KMS-11 (cell line): ENCODE data around the gene CPA2.

ENCODE experiments used
- H2AFZ ChIP-seq: fragments of 200-600 bp; sonication (generic); 2 replicates; pipeline ENCODE4 v1.6.1; 2016; ENCODE audit warnings: antibody characterized with exemption, mixed run types, low read depth
- H3K27ac ChIP-seq: fragments of 200-600 bp; sonication (generic); 2 replicates; pipeline ENCODE4 v1.6.1; 2016; ENCODE audit warnings: mild to moderate bottlenecking, mixed run types
- H3K27me3 ChIP-seq: fragments of 200-600 bp; sonication (generic); 2 replicates; pipeline ENCODE4 v1.6.1; 2017; ENCODE audit warnings: mild to moderate bottlenecking, low read depth, mixed run types, moderate library complexity; ENCODE audit not compliant: insufficient read depth
- H3K36me3 ChIP-seq: fragments of 200-600 bp; sonication (generic); 2 replicates; pipeline ENCODE4 v1.6.1; 2017; ENCODE audit warnings: mild to moderate bottlenecking, mixed run types; ENCODE audit not compliant: insufficient read depth
- H3K4me1 ChIP-seq: fragments of 200-600 bp; sonication (generic); 2 replicates; pipeline ENCODE4 v1.6.1; 2016; ENCODE audit warnings: mild to moderate bottlenecking, low read depth, mixed run types; ENCODE audit not compliant: poor library complexity, severe bottlenecking
- H3K4me2 ChIP-seq: fragments of 200-600 bp; sonication (generic); 2 replicates; pipeline ENCODE4 v1.7.0; 2016; ENCODE audit warnings: mild to moderate bottlenecking, mixed run types
- H3K4me3 ChIP-seq: fragments of 200-600 bp; sonication (generic); IDR thresholded peaks from 2 replicates; pipeline ENCODE4 v1.6.1; 2017; ENCODE audit warnings: low read depth, low read length, mixed read lengths; ENCODE audit not compliant: insufficient read depth
- H3K79me2 ChIP-seq: fragments of 200-600 bp; sonication (generic); 2 replicates; pipeline ENCODE4 v1.6.1; 2016; ENCODE audit warnings: low read depth, mixed run types; ENCODE audit not compliant: insufficient read depth
- H3K9ac ChIP-seq: fragments of 200-600 bp; sonication (generic); 2 replicates; pipeline ENCODE4 v1.6.1; 2016; ENCODE audit warnings: mild to moderate bottlenecking, mixed run types
- H4K20me1 ChIP-seq: fragments of 200-600 bp; sonication (generic); 2 replicates; pipeline ENCODE4 v1.6.1; 2016; ENCODE audit warnings: mild to moderate bottlenecking, mixed run types; ENCODE audit not compliant: insufficient read depth
- TF ChIP-seq, protein P1 (sequence below): fragments of 200-600 bp; sonication (generic); conservative IDR thresholded peaks from 2 replicates; pipeline ENCODE4 v1.6.1; 2017; ENCODE audit warnings: low read depth, mild to moderate bottlenecking, antibody characterized with exemption, low read length, moderate library complexity, mixed read lengths

Gene CPA2

GRCh38 chr7:130274296-130274695, 7.6 kb downstream of the CPA2 start:
- no peak overlapping the region for H3K27ac ChIP-seq
- no peaks in the 10 kb centered on the region for H3K4me1 ChIP-seq
- no peaks in the 10 kb centered on the region for H3K79me2 ChIP-seq
- TF ChIP-seq, protein P1, sequence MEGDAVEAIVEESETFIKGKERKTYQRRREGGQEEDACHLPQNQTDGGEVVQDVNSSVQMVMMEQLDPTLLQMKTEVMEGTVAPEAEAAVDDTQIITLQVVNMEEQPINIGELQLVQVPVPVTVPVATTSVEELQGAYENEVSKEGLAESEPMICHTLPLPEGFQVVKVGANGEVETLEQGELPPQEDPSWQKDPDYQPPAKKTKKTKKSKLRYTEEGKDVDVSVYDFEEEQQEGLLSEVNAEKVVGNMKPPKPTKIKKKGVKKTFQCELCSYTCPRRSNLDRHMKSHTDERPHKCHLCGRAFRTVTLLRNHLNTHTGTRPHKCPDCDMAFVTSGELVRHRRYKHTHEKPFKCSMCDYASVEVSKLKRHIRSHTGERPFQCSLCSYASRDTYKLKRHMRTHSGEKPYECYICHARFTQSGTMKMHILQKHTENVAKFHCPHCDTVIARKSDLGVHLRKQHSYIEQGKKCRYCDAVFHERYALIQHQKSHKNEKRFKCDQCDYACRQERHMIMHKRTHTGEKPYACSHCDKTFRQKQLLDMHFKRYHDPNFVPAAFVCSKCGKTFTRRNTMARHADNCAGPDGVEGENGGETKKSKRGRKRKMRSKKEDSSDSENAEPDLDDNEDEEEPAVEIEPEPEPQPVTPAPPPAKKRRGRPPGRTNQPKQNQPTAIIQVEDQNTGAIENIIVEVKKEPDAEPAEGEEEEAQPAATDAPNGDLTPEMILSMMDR = no peak
- H3K27me3 ChIP-seq = no peaks in the 10 kb centered on the region
- no peak overlapping the region for H3K9ac ChIP-seq
- no peak overlapping the region for H3K4me2 ChIP-seq
- no peak overlapping the region for H2AFZ ChIP-seq
- no peaks in the 10 kb centered on the region for H4K20me1 ChIP-seq
- no peak overlapping the region for H3K4me3 ChIP-seq
- H3K36me3 ChIP-seq = no peaks in the 10 kb centered on the region

- H3K4me3 ChIP-seq = no peak overlapping the region
- no peaks in the 10 kb centered on the region for H3K36me3 ChIP-seq
- no peaks in the 10 kb centered on the region for H4K20me1 ChIP-seq
- H3K9ac ChIP-seq = no peak overlapping the region
- no peaks in the 10 kb centered on the region for H3K4me1 ChIP-seq
- no peaks in the 10 kb centered on the region for H3K27me3 ChIP-seq
- no peaks in the 10 kb centered on the region for H3K79me2 ChIP-seq
- TF ChIP-seq, protein P1 = no peak
- H3K4me2 ChIP-seq = no peak overlapping the region
- H2AFZ ChIP-seq = no peak overlapping the region
- no peak overlapping the region for H3K27ac ChIP-seq
Observed at GRCh38 chr7:130274983-130275591, 8.4 kb downstream of the CPA2 start.

DNA sequence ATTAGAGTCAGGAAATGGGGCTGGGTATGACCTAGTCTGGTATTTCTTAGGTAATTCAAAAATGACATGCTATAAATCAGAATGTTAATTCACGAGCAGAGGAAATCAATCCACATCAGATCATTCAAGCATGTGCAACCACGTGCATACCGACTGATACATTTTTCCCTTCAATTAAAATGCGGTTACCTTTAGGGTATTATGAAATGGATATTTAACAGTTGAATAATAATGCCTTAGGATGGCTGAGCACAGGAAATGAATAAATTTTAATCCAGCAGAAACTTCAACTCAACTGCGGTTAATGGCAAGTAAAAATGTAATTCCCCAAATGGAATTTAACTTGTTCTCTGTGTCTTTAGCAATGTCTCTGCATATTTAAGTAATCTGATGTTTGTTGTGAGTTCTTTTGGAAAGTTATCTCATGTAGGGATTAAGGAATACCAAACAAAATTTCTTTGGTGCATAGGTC, 9.2 kb downstream of the CPA2 start:
- Histone ChIP-seq H4K20me1 (no peaks in the 10 kb centered on the region), H3K4me1 (no peaks in the 10 kb centered on the region), H3K27me3 (no peaks in the 10 kb centered on the region), H3K4me3 (no peak overlapping the region), H3K27ac (no peak overlapping the region), H3K9ac (no peak overlapping the region), H3K4me2 (no peak overlapping the region), H3K36me3 (no peaks in the 10 kb centered on the region), H2AFZ (no peak overlapping the region), H3K79me2 (no peaks in the 10 kb centered on the region)
- TF ChIP-seq, protein P1 = no peak

DNA sequence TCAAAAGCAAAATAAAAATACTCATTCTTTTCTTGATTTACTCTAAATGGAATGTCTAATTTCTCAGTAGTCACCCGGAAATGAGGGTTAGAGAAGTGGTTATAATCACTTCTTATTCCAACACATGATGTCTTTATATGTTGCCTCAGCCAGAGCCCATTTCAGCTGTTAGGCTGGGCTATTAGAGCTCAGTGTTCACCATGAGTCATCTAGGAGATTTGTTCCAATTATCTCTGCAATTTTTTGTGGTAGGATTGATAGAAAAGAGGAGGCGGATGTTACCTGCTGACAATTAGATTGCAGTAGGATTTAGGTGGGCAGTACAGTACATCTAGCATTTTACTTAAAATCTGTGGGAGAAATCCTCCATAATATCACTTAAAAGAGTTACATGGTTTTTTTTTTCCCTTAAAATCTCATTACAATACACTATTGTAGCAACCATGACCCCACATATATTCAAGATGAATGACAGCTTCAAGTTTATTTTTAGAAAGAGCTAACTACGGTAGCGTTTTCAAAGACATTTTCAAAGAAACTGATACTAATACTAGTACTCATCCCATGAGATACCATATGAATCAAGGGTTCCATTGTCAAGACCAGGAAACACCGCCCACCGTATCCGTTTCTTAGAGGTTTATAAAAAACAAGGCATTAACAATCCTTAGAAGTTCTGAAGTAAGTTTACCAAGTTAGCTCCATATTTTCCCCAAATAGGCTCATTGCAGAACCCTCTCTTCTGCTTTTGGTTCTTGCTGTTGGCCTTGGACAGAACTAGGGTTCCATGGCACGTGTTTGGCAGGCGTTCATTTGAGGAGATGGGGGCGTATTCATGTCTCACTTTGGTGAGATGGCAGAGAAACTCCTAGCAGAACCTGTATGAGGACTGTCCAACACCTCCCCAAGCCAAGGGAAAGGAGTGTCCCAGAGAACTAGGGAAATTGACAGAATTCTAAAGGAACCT, 10.4 kb downstream of the CPA2 start:
- Histone ChIP-seq H3K9ac (no peak overlapping the region), H3K4me3 (no peak overlapping the region), H3K36me3 (no peaks in the 10 kb centered on the region), H4K20me1 (no peaks in the 10 kb centered on the region), H3K4me1 (no peaks in the 10 kb centered on the region), H3K4me2 (no peak overlapping the region), H3K27me3 (no peaks in the 10 kb centered on the region), H2AFZ (no peak overlapping the region), H3K27ac (no peak overlapping the region), H3K79me2 (no peaks in the 10 kb centered on the region)
- TF ChIP-seq, protein P1 = no peak
